Iris pigment epithelial cell (primary cell): ENCODE results near the gene TNFSF10.
A peak's percentile ranks its signal among the peaks of the same experiment; 100 is the strongest.
"Not testable (repeated sequence)": the region's sequence is repeated elsewhere in the genome, so short reads cannot be mapped to it uniquely, and the experiment has no call there.

ENCODE experiments used
- DNase-seq: peaks from one replicate; pipeline ENCODE4 v3.0.0-alpha.2; 2011; ENCODE audit warnings: low read depth

Gene TNFSF10

GRCh38 chr3:172522871-172523818 lies at the start of gene TNFSF10:
TSS of gene TNFSF10 (minus strand) at chr3:172523430. CDS start at chr3:172523384, 46 bp downstream.
- DNase-seq: peak; percentile 23

GRCh38 chr3:172569128-172570008 lies 46.1 kb upstream of the TNFSF10 start:
- peak; percentile 43 for DNase-seq

- no peak for DNase-seq
These were observed 45.5 kb upstream of the TNFSF10 start for GRCh38 chr3:172568701-172569100.

- DNase-seq: not testable (repeated sequence)
These were observed 43.6 kb upstream of the TNFSF10 start for GRCh38 chr3:172566785-172567184.

- DNase-seq: no peak
These were observed 41.3 kb upstream of the TNFSF10 start for GRCh38 chr3:172564499-172564898.

GRCh38 chr3:172562871-172563865 lies 39.9 kb upstream of the TNFSF10 start:
- DNase-seq: peak; percentile 94

GRCh38 chr3:172561897-172562640 lies 38.8 kb upstream of the TNFSF10 start:
- DNase-seq: no peak

GRCh38 chr3:172560586-172560985 lies 37.4 kb upstream of the TNFSF10 start:
- DNase-seq: no peak

GRCh38 chr3:172560026-172560425 lies 36.8 kb upstream of the TNFSF10 start:
- DNase-seq: peak; percentile 49

- DNase-seq: no peak
These were observed 35.8 kb upstream of the TNFSF10 start for GRCh38 chr3:172559020-172559419.

- DNase-seq: peak; percentile 65
These were observed 34.4 kb upstream of the TNFSF10 start for GRCh38 chr3:172557515-172558220.

GRCh38 chr3:172553526-172554252 lies 30.5 kb upstream of the TNFSF10 start:
- no peak for DNase-seq

- DNase-seq: no peak
These were observed 29.4 kb upstream of the TNFSF10 start for GRCh38 chr3:172552607-172553006.

GRCh38 chr3:172551874-172552273 lies 28.6 kb upstream of the TNFSF10 start:
- DNase-seq: no peak

- DNase-seq: peak; percentile 95
These were observed 27.2 kb upstream of the TNFSF10 start for GRCh38 chr3:172550347-172550943.

GRCh38 chr3:172549144-172549543 lies 25.9 kb upstream of the TNFSF10 start:
- peak; percentile 26 for DNase-seq

- DNase-seq: no peak
These were observed 23.5 kb upstream of the TNFSF10 start for GRCh38 chr3:172546628-172547214.

GRCh38 chr3:172546105-172546504 lies 22.9 kb upstream of the TNFSF10 start:
- peak; percentile 49 for DNase-seq
